Mesendoderm (in vitro differentiated cells): Measurements from ENCODE around the gene FIGNL2.

Experiments
- DNase-seq: peaks from one replicate; pipeline ENCODE4 v3.0.0; 2013
- H2AK5ac ChIP-seq: 2 replicates; pipeline ENCODE4 v1.6.1; 2013; ENCODE audit warnings: low read length, inconsistent platforms
- H2BK120ac ChIP-seq: 2 replicates; pipeline ENCODE4 v1.6.1; 2013; ENCODE audit warnings: low read depth, mild to moderate bottlenecking, low read length, moderate library complexity, mixed read lengths
- H2BK15ac ChIP-seq: replicated peaks from 2 replicates; pipeline ENCODE4 v1.6.1; 2013; ENCODE audit warnings: low read depth, mild to moderate bottlenecking, moderate library complexity
- H2BK5ac ChIP-seq: 2 replicates; pipeline ENCODE4 v1.6.1; 2013; ENCODE audit warnings: low read length, inconsistent platforms
- H3K18ac ChIP-seq: 2 replicates; pipeline ENCODE4 v1.6.1; 2013; ENCODE audit warnings: mild to moderate bottlenecking, low read length, mixed read lengths
- H3K23ac ChIP-seq: one replicate; pipeline ENCODE4 v1.6.1; 2013; ENCODE audit warnings: low read length
- H3K27ac ChIP-seq: 2 replicates; pipeline ENCODE4 v1.5.1; 2013; ENCODE audit warnings: low read depth, mild to moderate bottlenecking, inconsistent platforms, low read length, moderate library complexity
- H3K27me3 ChIP-seq: 2 replicates; pipeline ENCODE4 v1.6.1; 2013; ENCODE audit warnings: low read length, control low read depth, mild to moderate bottlenecking, inconsistent platforms; ENCODE audit not compliant: insufficient read depth, poor library complexity
- H3K36me3 ChIP-seq: 2 replicates; pipeline ENCODE4 v1.6.1; 2013; ENCODE audit warnings: low read length, inconsistent platforms; ENCODE audit not compliant: control insufficient read depth, insufficient read depth
- H3K4ac ChIP-seq: one replicate; pipeline ENCODE4 v1.6.1; 2013; ENCODE audit warnings: low read depth, mild to moderate bottlenecking, low read length, moderate library complexity
- H3K4me1 ChIP-seq: 2 replicates; pipeline ENCODE4 v1.6.1; 2013; ENCODE audit warnings: low read depth, low read length, inconsistent platforms; ENCODE audit not compliant: control insufficient read depth
- H3K4me2 ChIP-seq: 2 replicates; pipeline ENCODE4 v1.6.1; 2013; ENCODE audit warnings: low read length
- H3K4me3 ChIP-seq: 2 replicates; pipeline ENCODE4 v1.5.1; 2013; ENCODE audit warnings: mild to moderate bottlenecking, low read length
- H3K56ac ChIP-seq: one replicate; pipeline ENCODE4 v1.6.1; 2013; ENCODE audit warnings: low read length
- H3K79me1 ChIP-seq: 2 replicates; pipeline ENCODE4 v1.6.1; 2013; ENCODE audit warnings: low read length, inconsistent platforms
- H3K79me2 ChIP-seq: 2 replicates; pipeline ENCODE4 v1.6.1; 2013; ENCODE audit warnings: mild to moderate bottlenecking, low read length; ENCODE audit not compliant: control insufficient read depth, insufficient read depth
- H3K9ac ChIP-seq: 2 replicates; pipeline ENCODE4 v1.6.1; 2013; ENCODE audit warnings: low read length, inconsistent platforms
- H4K5ac ChIP-seq: one replicate; pipeline ENCODE4 v1.6.1; 2013; ENCODE audit warnings: low read length
- H4K8ac ChIP-seq: one replicate; pipeline ENCODE4 v1.6.1; 2013; ENCODE audit warnings: low read depth, mild to moderate bottlenecking, control low read depth, low read length, moderate library complexity
- WGBS: extraction: QIAGEN DNeasy Blood & Tissue Kit; methylation state at CpG from one replicate; pipeline ENCODE4 v1.1.7; 2013; ENCODE audit warnings: low lambda C conversion rate, missing lambda C conversion rate; ENCODE audit not compliant: insufficient coverage; ENCODE audit errors: extremely low coverage; 5-methylcytosine and 5-hydroxymethylcytosine counted together

FIGNL2 gene

DNA sequence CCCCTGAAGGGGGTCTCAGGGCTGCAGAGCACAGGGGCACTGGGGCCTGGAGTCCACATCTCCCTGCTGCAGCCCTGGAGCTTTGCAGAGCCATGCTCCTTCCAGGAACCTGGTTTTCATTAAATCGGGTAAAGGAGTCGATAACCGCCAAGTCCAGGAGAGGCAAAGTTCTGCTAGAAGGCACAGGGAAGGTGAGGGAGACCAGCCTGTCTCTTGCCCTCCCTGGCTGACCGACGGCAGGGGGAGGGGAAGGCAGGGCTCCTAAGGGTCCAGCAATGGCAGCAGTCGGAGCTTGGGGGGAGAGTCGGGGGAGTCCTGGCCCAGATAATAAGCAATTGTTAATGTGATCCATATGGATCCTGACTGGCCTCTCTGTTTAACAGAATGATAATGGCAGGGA, 3.0 kb downstream of the FIGNL2 start:
- H3K23ac ChIP-seq: no peak overlapping the region
- H4K8ac ChIP-seq: no peak overlapping the region
- H3K4me1 ChIP-seq: peaks cover 5% of the 10 kb centered on the region
- H2AK5ac ChIP-seq: no peak overlapping the region
- H3K18ac ChIP-seq: no peak overlapping the region
- H3K79me2 ChIP-seq: no peaks in the 10 kb centered on the region
- no peaks in the 10 kb centered on the region for H3K79me1 ChIP-seq
- no peak overlapping the region for H2BK5ac ChIP-seq
- H2BK120ac ChIP-seq: no peak overlapping the region
- H3K27me3 ChIP-seq: no peaks in the 10 kb centered on the region
- DNase-seq: no peak
- no peaks in the 10 kb centered on the region for H3K36me3 ChIP-seq
- no peak overlapping the region for H2BK15ac ChIP-seq
- no peak overlapping the region for H3K4me2 ChIP-seq
- H3K4me3 ChIP-seq: no peak overlapping the region
- no peak overlapping the region for H3K4ac ChIP-seq
- H3K56ac ChIP-seq: no peak overlapping the region
- no CpG with 5 or more reads among the region's 7 CpGs for WGBS
- H4K5ac ChIP-seq: no peak overlapping the region
- no peak overlapping the region for H3K27ac ChIP-seq
- H3K9ac ChIP-seq: no peak overlapping the region

DNA sequence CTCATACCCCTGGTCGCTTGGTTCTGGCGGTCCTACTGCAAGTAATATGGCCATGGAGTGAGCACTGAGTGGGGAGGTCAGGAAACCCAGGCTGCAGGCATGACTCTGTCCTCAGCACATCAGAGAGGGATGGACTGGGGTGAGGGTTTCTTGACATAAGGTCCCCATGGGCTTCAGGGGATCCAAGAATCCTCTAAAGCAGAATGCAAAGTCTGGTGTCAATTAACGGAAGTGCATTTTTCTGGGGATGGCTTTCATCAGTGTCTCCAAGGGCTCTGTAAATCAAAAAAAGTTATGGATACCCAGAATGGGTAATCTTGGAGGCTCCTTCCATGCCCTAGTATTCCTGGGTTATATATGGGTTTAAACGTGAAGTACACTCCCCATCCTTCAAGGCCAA, 3.7 kb downstream of the FIGNL2 start:
- H2AK5ac ChIP-seq: no peak overlapping the region
- no peak overlapping the region for H2BK15ac ChIP-seq
- H2BK120ac ChIP-seq: no peak overlapping the region
- no peak for DNase-seq
- H3K18ac ChIP-seq: no peak overlapping the region
- H3K27ac ChIP-seq: no peak overlapping the region
- H3K4me2 ChIP-seq: no peak overlapping the region
- no peak overlapping the region for H2BK5ac ChIP-seq
- H3K27me3 ChIP-seq: no peaks in the 10 kb centered on the region
- H4K8ac ChIP-seq: no peak overlapping the region
- H3K79me2 ChIP-seq: no peaks in the 10 kb centered on the region
- H3K4ac ChIP-seq: no peak overlapping the region
- no CpG with 5 or more reads among the region's 4 CpGs for WGBS
- H4K5ac ChIP-seq: no peak overlapping the region
- H3K4me3 ChIP-seq: no peak overlapping the region
- H3K4me1 ChIP-seq: peaks cover 5% of the 10 kb centered on the region
- H3K79me1 ChIP-seq: no peaks in the 10 kb centered on the region
- H3K56ac ChIP-seq: no peak overlapping the region
- H3K9ac ChIP-seq: no peak overlapping the region
- no peak overlapping the region for H3K23ac ChIP-seq
- H3K36me3 ChIP-seq: no peaks in the 10 kb centered on the region

DNA sequence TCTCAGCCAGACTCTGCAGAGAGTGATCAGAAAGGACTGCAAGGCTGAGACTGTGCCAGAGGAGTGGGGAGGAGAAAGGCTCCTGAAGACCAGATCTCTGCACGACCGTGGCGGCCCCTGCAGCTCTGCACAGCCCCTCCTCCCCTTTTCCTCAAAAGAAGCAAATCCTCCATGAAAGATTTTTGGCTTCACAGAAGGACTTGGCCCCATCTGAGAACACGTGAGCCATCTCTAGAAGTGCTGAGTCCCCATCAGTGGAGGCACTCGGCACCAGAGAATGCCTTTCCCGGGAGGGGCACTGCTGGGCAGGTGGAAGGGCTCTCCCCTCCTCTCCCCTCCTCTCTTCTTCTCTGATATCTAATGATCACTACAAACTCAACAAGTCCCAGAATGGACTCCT, 6.8 kb downstream of the FIGNL2 start:
- H3K18ac ChIP-seq: no peak overlapping the region
- peaks cover 5% of the 10 kb centered on the region for H3K4me1 ChIP-seq
- no peak overlapping the region for H3K27ac ChIP-seq
- H3K27me3 ChIP-seq: no peaks in the 10 kb centered on the region
- no peak overlapping the region for H3K23ac ChIP-seq
- no peak overlapping the region for H3K9ac ChIP-seq
- H2BK5ac ChIP-seq: no peak overlapping the region
- no peak overlapping the region for H3K4ac ChIP-seq
- H4K8ac ChIP-seq: no peak overlapping the region
- WGBS: no CpG with 5 or more reads among the region's 6 CpGs
- H2BK15ac ChIP-seq: no peak overlapping the region
- H4K5ac ChIP-seq: no peak overlapping the region
- H3K79me2 ChIP-seq: no peaks in the 10 kb centered on the region
- no peak overlapping the region for H3K4me3 ChIP-seq
- H2AK5ac ChIP-seq: no peak overlapping the region
- no peaks in the 10 kb centered on the region for H3K79me1 ChIP-seq
- no peak overlapping the region for H3K56ac ChIP-seq
- no peak overlapping the region for H3K4me2 ChIP-seq
- no peak overlapping the region for H2BK120ac ChIP-seq
- DNase-seq: no peak
- no peaks in the 10 kb centered on the region for H3K36me3 ChIP-seq

DNA sequence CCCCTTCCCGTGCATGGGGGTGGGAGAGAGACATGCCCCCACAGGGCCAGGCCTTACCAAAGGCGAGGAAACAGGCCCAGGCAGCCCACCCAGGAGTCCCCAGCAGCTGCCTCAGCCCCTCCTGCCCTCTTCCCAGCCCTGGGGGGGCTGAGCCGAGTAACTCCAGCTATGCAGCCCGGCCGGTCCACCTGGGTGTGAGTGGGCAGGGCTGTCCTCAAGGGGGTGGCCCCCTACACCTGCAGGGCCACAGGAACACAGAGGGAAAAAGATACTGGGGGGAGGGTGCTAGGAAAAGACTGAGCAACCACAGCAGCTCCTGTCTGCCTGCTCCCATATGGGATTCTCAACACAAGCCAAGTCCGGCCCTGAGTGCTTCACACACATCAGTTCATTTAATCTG, 7.6 kb downstream of the FIGNL2 start:
- Histone ChIP-seq H3K23ac (no peak overlapping the region), H2BK5ac (no peak overlapping the region), H2BK120ac (no peak overlapping the region), H4K8ac (no peak overlapping the region), H4K5ac (no peak overlapping the region), H3K79me2 (no peaks in the 10 kb centered on the region), H3K27ac (no peak overlapping the region), H3K4me3 (no peak overlapping the region), H3K4ac (no peak overlapping the region), H3K9ac (no peak overlapping the region), H3K27me3 (no peaks in the 10 kb centered on the region), H2AK5ac (no peak overlapping the region), H3K18ac (no peak overlapping the region), H3K4me2 (no peak overlapping the region), H3K56ac (no peak overlapping the region), H2BK15ac (no peak overlapping the region), H3K4me1 (no peaks in the 10 kb centered on the region), H3K36me3 (no peaks in the 10 kb centered on the region), H3K79me1 (no peaks in the 10 kb centered on the region)
- no peak for DNase-seq
- no CpG with 5 or more reads among the region's 6 CpGs for WGBS

DNA sequence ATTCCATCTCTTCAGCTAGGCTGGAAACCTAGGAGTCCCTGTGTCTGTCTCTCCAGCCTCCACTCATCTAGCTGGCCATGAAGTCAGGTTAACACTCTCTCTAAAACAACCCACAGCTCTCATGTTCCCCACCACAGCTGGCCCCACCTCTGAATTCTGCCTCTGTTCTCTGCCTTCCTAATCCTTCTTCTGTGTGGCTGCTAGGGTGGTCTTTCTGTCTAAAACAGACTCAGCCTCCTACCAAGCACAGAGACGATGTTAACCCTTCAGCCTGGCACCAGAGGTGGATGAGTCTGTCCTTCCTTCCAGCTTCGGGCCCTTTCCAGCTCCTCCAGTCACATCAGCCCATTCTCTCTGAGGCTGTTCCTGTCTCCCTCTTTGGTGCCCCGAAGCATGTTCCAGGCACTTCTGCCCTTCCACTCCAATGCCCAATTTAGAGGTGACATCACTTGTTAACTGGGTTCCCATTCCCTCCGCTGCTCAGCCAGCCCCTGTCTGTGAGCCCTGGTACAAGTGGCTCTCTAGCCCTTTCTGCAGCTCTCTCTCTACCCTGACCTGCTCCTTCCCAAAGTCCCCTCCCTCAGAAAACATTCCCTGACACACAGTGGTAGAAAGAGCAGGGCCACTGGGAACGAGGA, 9.1 kb downstream of the FIGNL2 start:
- Histone ChIP-seq H3K4me2 (no peak overlapping the region), H2AK5ac (no peak overlapping the region), H3K23ac (no peak overlapping the region), H2BK15ac (no peak overlapping the region), H3K79me1 (no peaks in the 10 kb centered on the region), H3K36me3 (no peaks in the 10 kb centered on the region), H3K56ac (no peak overlapping the region), H4K5ac (no peak overlapping the region), H3K79me2 (no peaks in the 10 kb centered on the region), H3K18ac (no peak overlapping the region), H3K9ac (no peak overlapping the region), H4K8ac (no peak overlapping the region), H3K4ac (no peak overlapping the region), H2BK5ac (no peak overlapping the region), H3K4me3 (no peak overlapping the region), H3K4me1 (no peaks in the 10 kb centered on the region), H3K27me3 (no peaks in the 10 kb centered on the region), H3K27ac (no peak overlapping the region), H2BK120ac (no peak overlapping the region)
- WGBS: no CpG with 5 or more reads among the region's 5 CpGs
- no peak for DNase-seq

DNA sequence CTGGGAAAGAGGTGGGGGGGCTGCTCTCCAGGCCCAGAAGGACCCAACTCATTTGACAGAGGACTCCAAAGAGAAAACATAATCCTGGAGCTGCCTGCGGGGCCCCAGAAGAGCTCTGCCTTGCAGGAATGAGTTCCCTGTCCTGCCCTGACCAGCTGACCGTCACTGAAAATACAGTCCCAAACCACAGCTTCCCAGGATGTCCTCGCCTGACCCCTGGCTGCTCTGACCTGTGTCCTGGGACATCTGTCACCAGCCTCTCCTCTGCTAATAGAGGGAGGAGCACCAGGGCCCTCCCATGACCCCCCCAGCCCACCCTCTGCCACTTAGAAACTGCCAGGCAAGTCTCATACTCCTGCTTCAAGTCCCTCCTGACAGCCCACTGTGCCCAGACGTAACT, 9.8 kb downstream of the FIGNL2 start:
- DNase-seq: no peak

More for the DNA sequence above, 9.8 kb downstream of the FIGNL2 start:
- H2AK5ac ChIP-seq: no peak overlapping the region
- H3K4ac ChIP-seq: no peak overlapping the region
- H4K5ac ChIP-seq: no peak overlapping the region
- no peak overlapping the region for H2BK120ac ChIP-seq
- H4K8ac ChIP-seq: no peak overlapping the region
- no peaks in the 10 kb centered on the region for H3K36me3 ChIP-seq
- no peak overlapping the region for H3K4me2 ChIP-seq
- H2BK15ac ChIP-seq: no peak overlapping the region
- no peak overlapping the region for H3K23ac ChIP-seq
- no peak overlapping the region for H3K4me3 ChIP-seq
- no peak overlapping the region for H2BK5ac ChIP-seq
- H3K79me1 ChIP-seq: no peaks in the 10 kb centered on the region
- H3K4me1 ChIP-seq: no peaks in the 10 kb centered on the region
- H3K9ac ChIP-seq: no peak overlapping the region
- H3K56ac ChIP-seq: no peak overlapping the region
- H3K79me2 ChIP-seq: no peaks in the 10 kb centered on the region
- no peak overlapping the region for H3K18ac ChIP-seq
- H3K27ac ChIP-seq: no peak overlapping the region
- no CpG with 5 or more reads among the region's 4 CpGs for WGBS
- no peaks in the 10 kb centered on the region for H3K27me3 ChIP-seq
